Activated naive CD4-positive, alpha-beta T cell treated with anti-CD3 and anti-CD28 coated beads, Interleukin-2, amount 50 U/mL, for 16 hours (primary cell): Measurements from ENCODE around the gene EVC.
"Not testable (repeated sequence)": the region's sequence is repeated elsewhere in the genome, so short reads cannot be mapped to it uniquely, and the experiment has no call there.

Experiments used
- DNase-seq: peaks from one replicate; pipeline ENCODE4 v3.0.0-alpha.2; 2020

EVC gene

GRCh38 chr4:5821665-5822358 lies 110.8 kb downstream of the EVC start:
- no peak for DNase-seq

DNA sequence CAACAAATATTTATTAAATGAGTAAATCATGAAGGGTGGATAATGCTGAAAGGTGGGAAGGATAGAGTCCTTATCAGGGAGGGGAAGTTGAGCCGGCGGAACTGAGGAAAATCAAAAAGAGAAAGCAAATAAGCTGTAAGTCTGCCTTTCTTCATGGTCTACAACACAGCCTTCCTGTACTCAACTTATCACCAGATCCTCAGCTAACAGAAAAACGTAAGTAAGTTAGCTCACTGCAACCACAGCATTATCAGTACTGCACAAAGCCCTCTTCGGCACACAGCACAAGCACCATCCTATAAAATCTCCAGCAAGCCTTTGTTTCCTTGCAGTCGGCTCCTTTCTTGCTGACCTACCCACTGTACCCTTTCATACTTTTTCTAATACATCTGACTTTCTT lies 111.6 kb downstream of the EVC start:
- DNase-seq, result no peak

DNA sequence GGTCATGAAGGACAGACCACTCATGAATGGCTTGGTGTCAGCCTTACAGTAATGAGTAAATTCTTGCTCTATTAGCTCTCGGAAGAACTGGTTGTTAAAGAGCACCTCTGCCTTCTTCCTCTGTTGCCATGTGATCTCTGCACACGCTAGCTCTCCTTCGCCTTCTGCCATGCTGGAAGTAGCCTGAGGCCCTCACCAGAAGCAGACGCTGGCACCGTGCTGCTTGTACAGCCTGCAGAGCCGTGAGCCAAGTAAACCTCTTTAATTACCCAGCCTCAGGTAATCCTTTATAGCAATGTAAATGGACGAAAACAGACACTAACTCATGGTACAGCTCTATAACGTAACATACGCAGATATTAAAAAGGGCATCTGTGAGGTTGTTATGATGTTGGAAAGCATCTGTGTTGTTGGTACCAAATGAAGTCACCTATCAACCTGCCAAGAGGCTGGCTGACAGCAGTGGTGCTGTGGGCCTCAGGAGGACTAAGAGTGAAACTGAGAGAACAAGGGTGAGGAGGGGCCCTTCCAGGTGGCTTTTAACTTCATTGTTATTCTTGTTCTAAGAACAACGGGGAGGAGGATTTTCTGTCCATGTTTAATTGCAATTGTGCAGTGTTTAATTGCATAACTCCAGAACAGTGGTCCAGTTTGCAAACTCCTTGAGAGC lies 112.7 kb downstream of the EVC start:
- DNase-seq, result no peak

GRCh38 chr4:5824227-5824626 lies 113.2 kb downstream of the EVC start:
- DNase-seq, result no peak

DNA sequence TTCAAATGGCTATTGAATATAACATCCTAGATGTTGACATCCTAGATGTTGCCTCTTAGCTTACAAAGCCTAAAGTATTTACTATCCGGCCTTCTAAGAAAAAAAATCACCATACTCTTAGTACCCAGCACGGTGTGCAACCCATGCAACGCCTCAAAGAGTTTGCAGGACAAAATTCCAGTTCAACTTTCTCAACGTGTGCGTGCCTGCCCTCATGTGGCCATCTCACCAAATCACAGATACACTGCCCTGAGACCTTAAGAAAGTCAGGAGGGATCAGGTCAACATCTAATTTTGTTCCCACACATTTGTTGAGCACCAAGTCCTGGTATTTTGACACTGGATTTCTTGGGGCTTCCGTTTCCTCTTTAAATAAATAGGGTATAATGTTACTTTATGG lies 113.6 kb downstream of the EVC start:
- no peak for DNase-seq

GRCh38 chr4:5825321-5826041 lies 114.5 kb downstream of the EVC start:
- DNase-seq, result no peak

DNA sequence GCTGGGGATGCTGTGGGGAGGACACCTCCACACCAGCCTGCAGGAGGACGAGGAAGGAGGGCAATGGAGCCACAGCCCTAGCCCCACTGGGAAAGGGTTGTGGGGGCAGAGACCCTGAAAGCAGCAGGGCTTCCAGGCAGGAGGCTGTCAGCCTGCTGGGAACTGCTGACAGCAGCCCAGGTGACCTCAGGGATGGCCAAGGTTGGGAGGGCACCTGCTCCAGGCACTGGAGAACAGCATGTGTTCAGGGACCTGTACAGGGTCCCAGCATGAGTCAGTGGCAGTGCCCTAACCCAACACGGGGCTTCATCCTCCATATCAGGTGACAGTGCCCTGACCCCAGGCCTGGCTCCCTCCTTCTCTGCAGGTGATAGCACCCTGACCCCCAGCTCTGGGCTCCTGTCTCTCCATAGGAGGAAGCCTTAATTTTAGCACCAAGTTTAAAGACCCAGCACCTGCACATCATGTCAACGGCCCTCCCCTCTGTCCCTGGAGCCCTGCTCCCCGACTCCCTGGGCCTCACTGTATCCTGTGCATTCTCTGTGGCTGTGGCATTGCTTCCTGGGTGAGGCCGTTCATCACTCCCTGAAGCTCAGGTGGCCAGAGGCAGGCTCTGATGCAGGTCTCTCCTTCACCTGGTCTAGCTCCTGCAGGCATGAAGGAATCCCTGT lies 115.6 kb downstream of the EVC start:
- DNase-seq, result no peak

DNA sequence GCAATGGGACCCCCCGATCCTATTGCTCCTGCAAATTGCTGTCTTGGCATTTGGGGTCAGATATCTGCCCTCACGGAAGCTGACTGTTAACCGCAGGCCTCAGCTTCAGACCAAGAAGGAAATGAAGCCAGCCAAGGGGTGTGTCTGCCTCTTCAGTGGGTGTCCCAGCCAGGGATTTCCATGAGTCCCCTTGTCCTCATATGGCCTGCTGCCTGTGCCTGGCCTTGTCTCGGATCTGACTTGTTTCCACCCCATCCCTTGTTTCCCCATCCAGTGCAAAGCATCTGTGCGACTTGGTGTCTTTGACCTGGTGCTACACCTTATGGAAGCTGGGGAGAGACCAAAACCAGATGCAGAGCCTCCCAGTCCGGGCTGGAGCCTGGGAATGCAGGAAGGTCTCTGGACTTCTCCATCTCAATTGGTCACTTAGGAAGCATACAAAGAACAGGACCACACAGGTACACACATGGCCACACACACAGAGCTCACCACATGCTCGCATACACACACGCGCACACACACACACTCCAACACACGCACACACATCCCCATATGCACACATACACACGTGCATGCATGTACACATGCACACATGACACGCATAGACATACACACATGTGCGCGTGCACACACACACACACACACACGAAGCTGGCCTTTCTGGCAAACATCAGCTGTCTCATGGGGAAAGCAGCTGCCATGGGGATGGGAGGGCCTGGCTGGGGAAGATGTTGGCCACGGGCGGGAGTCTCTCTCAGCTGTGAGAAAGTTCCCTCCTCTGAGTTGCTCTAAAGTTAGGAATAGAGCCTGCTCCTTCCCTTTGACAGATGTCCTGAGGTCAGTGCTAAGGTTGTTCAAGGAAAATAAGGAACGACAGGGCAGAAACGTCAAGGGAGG lies 116.4 kb downstream of the EVC start:
- no peak for DNase-seq

GRCh38 chr4:5828005-5828391 lies 117.0 kb downstream of the EVC start:
- no peak for DNase-seq

DNA sequence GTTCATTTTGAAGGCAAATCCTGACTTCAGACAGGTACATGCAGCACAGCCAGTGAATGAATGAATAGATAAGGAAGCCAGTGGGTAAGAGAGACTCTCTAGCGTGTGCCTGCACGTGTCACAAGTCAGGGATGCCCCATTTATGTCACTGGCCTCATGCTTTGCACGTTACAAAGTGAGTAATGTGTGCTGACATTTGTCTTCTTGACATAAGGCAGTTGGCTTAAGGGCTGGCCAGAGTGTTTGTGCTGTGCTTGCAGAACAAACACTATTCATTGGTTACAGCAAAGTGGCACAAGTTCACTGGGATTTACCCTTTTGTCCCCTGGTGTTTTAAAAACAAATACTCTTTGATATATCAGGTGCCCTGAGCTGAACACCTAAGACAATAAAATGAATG lies 125.9 kb downstream of the EVC start:
- DNase-seq, result no peak

- not testable (repeated sequence) for DNase-seq
Measured at GRCh38 chr4:5837483-5837882, 126.5 kb downstream of the EVC start.

- no peak for DNase-seq
Measured at GRCh38 chr4:5839332-5839731, 128.3 kb downstream of the EVC start.

DNA sequence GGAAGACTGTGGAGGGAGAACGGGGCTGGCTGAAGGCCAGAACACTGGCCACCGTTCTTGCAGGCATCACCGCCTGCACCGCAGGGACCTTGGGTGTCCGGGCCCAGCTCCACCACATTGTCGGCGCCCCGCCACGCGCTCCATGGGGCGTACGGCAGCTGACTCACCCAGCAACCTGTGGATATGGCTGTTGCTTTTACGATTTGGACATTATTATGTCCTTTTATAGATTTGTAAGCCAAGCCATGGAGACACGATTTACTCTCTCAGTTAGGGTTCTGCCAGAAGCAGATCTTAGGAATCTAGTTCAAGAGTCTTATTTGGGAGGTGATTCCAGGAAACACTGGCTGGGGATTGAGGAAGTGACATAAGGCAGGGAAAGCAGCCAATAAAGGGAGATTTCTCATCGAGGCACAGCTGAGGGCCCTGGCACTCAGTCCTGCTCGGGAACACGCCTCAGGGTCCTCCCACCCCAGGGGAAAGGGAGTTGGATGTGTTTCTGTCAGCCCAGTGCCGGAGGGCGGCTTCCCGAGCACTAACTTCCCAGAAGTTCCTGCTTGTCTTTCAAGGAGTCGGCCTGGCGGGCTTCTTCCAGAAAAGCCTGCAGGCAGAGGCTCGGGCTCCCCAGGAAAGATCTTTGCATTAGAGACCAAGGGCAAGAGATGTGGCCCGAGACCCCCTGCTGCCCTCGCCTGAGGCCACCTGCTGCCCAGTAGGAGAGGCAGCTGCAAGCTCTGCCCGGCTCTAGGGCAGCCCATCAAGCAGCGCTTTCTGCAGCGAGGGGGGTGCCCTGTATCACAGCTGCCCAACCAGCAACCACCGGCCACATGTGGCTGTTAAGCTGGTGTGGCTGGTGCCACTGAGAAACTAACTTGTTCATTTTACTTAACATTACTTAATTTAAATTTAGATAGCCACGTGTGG lies 129.0 kb downstream of the EVC start:
- no peak for DNase-seq

GRCh38 chr4:5842456-5842855 lies 131.5 kb downstream of the EVC start:
- no peak for DNase-seq

DNA sequence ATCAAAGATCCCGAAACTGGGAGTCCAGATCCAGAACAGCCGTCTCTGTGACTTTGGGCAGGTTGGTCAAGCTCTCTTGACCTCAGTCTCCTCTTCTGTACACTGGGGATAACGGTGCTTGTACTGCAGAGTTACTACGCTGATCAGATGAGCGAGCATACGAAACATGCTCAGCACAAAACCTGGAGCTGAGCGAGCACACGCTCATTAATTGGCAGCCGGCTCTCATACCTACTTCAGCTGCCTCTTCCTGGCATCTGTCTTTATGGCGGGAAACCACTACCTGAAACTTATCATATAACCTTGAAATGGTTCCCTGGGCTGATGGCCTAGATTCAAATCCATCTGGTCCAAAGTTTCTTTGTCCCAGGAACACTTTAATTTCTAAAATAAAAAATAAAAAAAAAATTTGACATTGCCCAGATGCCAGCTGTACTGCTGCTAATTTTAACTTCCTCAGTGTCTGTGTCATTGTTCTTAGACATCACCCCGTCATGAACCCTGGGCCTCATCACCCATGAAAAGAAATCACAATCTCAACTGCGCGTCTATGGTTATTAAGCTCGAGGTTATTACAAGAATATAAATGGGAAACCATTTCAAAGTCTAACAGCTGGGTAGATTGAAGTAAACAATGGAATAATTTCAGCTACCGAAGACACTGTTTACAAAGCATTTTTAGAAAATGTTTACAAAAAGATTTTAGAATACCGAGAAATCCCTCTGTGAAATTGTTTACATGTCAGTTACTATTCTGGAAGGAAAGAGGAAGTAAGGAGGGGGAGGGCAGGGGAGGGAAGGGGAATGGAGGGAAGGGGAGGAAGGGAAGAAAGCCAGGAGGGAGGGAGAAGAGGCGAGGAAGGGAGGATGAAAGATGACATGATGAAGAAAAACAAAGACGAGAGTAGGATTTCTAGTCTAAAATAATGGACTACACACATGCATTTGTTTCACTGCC lies 132.9 kb downstream of the EVC start:
- DNase-seq, result no peak

- DNase-seq, result no peak
Measured at GRCh38 chr4:5845035-5845905, 134.3 kb downstream of the EVC start.

DNA sequence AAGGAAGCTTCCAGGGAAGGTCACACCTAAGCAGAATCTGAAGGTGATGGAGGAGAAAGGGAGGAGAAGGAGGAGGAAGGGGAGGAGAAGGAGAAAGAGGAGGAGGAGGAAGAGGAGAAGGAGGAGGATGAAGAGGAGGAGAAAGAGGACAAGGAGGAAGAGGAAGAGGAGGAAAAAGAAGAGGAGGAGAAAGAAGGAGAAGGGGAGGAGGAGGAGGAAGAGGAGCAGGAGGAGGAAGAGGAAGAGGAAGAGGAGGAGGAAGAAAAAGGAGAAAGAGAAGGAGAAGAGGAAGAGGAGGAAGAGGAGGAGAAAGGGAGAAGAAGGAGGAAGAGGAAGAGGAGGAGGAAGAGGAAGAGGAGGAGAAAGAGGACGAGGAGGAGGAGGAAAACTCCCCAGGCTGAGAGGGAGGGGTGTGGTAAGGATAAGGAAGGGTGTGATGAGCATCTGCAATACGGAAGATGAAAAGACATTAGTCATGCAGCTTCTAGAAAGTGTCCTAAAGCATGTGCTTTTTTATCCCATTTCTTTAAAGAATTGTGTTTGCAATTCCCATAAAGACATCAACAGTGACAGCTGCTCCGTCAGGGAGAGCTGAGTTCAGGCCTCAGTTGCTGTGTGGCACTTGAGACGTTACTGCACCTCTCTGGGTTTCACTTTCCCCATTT lies 140.8 kb downstream of the EVC start:
- no peak for DNase-seq

DNA sequence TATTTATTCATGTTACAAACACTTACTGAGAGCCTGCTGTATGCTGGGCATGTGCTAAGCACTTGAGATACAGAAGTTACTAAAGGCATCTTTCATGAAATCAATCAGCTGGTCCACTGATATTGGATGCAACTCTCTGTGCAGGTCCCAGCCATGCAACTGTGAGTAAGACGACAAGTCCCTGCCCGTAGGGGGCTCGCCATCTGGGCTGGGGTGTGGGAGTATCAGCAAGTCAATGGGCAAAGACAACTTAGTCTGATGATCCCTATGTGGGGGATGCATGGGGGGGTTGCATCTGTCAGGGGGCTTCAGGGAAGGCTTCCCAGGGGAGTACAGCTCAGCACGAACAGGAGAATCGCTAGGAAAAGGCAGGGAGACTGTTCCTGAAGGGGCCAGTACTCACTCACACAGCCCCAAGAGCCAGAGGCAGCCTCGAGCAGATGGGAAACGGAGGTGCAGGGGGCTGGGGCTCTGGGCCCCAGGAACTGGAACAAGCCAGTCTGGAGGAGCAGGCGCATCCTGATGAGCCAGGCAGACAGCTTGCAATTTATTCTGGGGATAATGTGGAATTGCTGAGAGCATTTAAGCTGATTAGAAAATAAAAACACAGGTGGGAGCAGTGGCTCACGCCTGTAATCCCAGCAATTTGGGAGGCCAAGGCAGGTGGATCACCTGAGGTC lies 141.7 kb downstream of the EVC start:
- no peak for DNase-seq
